B cell (primary cell): ENCODE data around the gene NECTIN1. TPM values are rescaled to one million over a fixed set of nuclear protein-coding genes. Genes with fewer than 3 reads are reported as not detected.

Experiments used
- ATAC-seq: fragments of 200-7000 bp; cut with Tn5 transposase; one replicate; pipeline ENCODE4 v1.10.0; 2021; ENCODE audit warnings: low read depth, mild to moderate bottlenecking, moderate number of reproducible peaks, moderate library complexity
- CTCF ChIA-PET: fragments of 350-600 bp; sonication (Branson Sonifier 250); formaldehyde crosslinking; loops from one replicate; lab custom pipeline; 2021; ENCODE audit warnings: antibody characterized with exemption, inconsistent platforms; lab: Charles Lee
- POLR2A ChIA-PET: fragments of 350-600 bp; sonication (Branson Sonifier 250); formaldehyde crosslinking; loops from one replicate; lab custom pipeline; 2021; ENCODE audit warnings: antibody characterized with exemption; lab: Charles Lee
- DNase-seq: peaks from one replicate; pipeline ENCODE4 v3.0.0; 2013
- H2AFZ ChIP-seq: 2 replicates; pipeline ENCODE4 v1.6.1; 2012; ENCODE audit warnings: mild to moderate bottlenecking, low read depth, low read length; ENCODE audit not compliant: insufficient read depth, poor library complexity, severe bottlenecking
- H3K27ac ChIP-seq, 2 donors: 1 replicate in 1 of 2; 2 replicates in 1 of 2; pipeline ENCODE4 v1.5.1; 2012 to 2013; ENCODE audit warnings: low read length in 2 of 2, mild to moderate bottlenecking in 2 of 2, moderate library complexity in 1 of 2
- H3K27me3 ChIP-seq, 4 experiments: fragments of 200-600 bp in 1 of 4; sonication (generic) in 1 of 4; replicated peaks in 1 of 4; 1 replicate in 2 of 4; 2 replicates in 2 of 4; pipeline versions ENCODE4 v1.6.1 to v1.7.0; 2013 to 2016; ENCODE audit warnings: low read length in 3 of 4, mild to moderate bottlenecking in 2 of 4, mixed read lengths in 1 of 4, moderate library complexity in 1 of 4; ENCODE audit not compliant: insufficient read depth in 4 of 4, control insufficient read depth in 3 of 4; ENCODE audit errors: control extremely low read depth in 1 of 4
- H3K36me3 ChIP-seq, 2 experiments: replicated peaks in 1 of 2; 1 replicate in 1 of 2; 2 replicates in 1 of 2; pipeline versions ENCODE4 v1.6.1 to v1.7.1; 2013; ENCODE audit warnings: low read length in 1 of 2; ENCODE audit not compliant: insufficient read depth in 2 of 2, control insufficient read depth in 1 of 2; ENCODE audit errors: control extremely low read depth in 1 of 2, extremely low read depth in 1 of 2
- H3K4me1 ChIP-seq, 2 donors: fragments of 200-600 bp in 1 of 2; sonication (generic) in 1 of 2; 1 replicate in 1 of 2; 2 replicates in 1 of 2; pipeline versions ENCODE4 v1.5.1 to v1.6.1; 2013 to 2017; ENCODE audit warnings: low read length in 2 of 2; ENCODE audit not compliant: control insufficient read depth in 2 of 2, insufficient read depth in 2 of 2
- H3K4me2 ChIP-seq: replicated peaks from 2 replicates; pipeline ENCODE3; 2012; ENCODE audit warnings: mild to moderate bottlenecking, low read depth, low read length; ENCODE audit not compliant: poor library complexity, severe bottlenecking
- H3K4me3 ChIP-seq, 5 experiments: fragments of 200-600 bp in 1 of 5; sonication (generic) in 1 of 5; 1 replicate in 3 of 5; 2 replicates in 2 of 5; pipeline versions ENCODE4 v1.5.1 to v1.7.0; 2011 to 2016; ENCODE audit warnings: low read length in 4 of 5, mild to moderate bottlenecking in 4 of 5, low read depth in 2 of 5, control low read depth in 1 of 5, moderate library complexity in 1 of 5; ENCODE audit not compliant: insufficient read depth in 1 of 5; ENCODE audit errors: control extremely low read depth in 1 of 5, extremely low read depth in 1 of 5
- H3K79me2 ChIP-seq: fragments of 200-600 bp; sonication (generic); one replicate; pipeline ENCODE4 v1.6.0; 2016; ENCODE audit warnings: low read length; ENCODE audit not compliant: control insufficient read depth, insufficient read depth
- H3K9ac ChIP-seq: fragments of 200-600 bp; sonication (generic); 2 replicates; pipeline ENCODE4 v1.6.1; 2017; ENCODE audit warnings: mild to moderate bottlenecking, low read length, moderate library complexity
- H3K9me3 ChIP-seq, 3 donors: one replicate each; pipeline versions ENCODE4 v1.6.1 to v1.7.1; 2013; ENCODE audit warnings: low read length in 2 of 3; ENCODE audit not compliant: control insufficient read depth in 2 of 3, insufficient read depth in 1 of 3; ENCODE audit errors: control extremely low read depth in 1 of 3
- H4K20me1 ChIP-seq: 2 replicates; pipeline ENCODE4 v1.6.0; 2012; ENCODE audit warnings: mild to moderate bottlenecking, low read length; ENCODE audit not compliant: insufficient read depth, control insufficient read depth, poor library complexity, severe bottlenecking
- H3K27ac Mint-ChIP-seq: one replicate; pipeline ENCODE4 v1.8.0; 2021; ENCODE audit warnings: mixed read lengths
- H3K27me3 Mint-ChIP-seq: one replicate; pipeline ENCODE4 v1.8.0; 2021; ENCODE audit warnings: mixed read lengths
- H3K4me1 Mint-ChIP-seq: one replicate; pipeline ENCODE4 v1.8.0; 2021; ENCODE audit warnings: mixed read lengths
- H3K4me3 Mint-ChIP-seq: one replicate; pipeline ENCODE4 v1.8.0; 2021; ENCODE audit warnings: mixed read lengths
- H3K9me3 Mint-ChIP-seq: one replicate; pipeline ENCODE4 v1.8.0; 2022; ENCODE audit warnings: mixed read lengths; ENCODE audit not compliant: insufficient read depth
- EZH2 ChIP-seq: IDR thresholded peaks from 2 replicates; pipeline ENCODE4 v1.6.1; 2012; ENCODE audit warnings: borderline replicate concordance, low read depth, mild to moderate bottlenecking, moderate library complexity, low read length; ENCODE audit not compliant: insufficient read depth, poor library complexity, severe bottlenecking
- WGBS: methylation state at CpG from one replicate; pipeline ENCODE4 v1.1.5; 2013; ENCODE audit warnings: missing lambda C conversion rate; ENCODE audit not compliant: insufficient coverage; 5-methylcytosine and 5-hydroxymethylcytosine counted together
- intact Hi-C: fragments of 100-400 bp; cut with micrococcal nuclease; formaldehyde crosslinking; loops from one replicate; pipeline ENCODE4 v1.10.0; 2022
- polyA plus RNA-seq: library from polyadenylated mRNA; depleted of rRNA; stranded (reverse); fragments of >200 nt; gene quantifications from 2 replicates; pipeline ENCODE4 v1.2.3, GENCODE V29; 2012
- total RNA-seq, 2 donors: library from RNA; stranded (reverse); fragments of 120-200 nt in 1 of 2; gene quantifications; 1 replicate in 1 of 2; 2 replicates in 1 of 2; pipeline versions ENCODE4 v1.2.3 to v1.2.4, GENCODE V29; 2013 to 2022
- TF ChIP-seq, protein P1 (sequence below): fragments of 200-600 bp; IDR thresholded peaks from one replicate; pipeline ENCODE4 v1.8.0; 2022; ENCODE audit warnings: antibody characterized with exemption, mild to moderate bottlenecking

Gene NECTIN1
- total and polyA plus RNA-seq, 2 donors (not counting 1 experiment from before 2014, with no cell fraction given), result 2.1 to 3.9 TPM

DNA sequence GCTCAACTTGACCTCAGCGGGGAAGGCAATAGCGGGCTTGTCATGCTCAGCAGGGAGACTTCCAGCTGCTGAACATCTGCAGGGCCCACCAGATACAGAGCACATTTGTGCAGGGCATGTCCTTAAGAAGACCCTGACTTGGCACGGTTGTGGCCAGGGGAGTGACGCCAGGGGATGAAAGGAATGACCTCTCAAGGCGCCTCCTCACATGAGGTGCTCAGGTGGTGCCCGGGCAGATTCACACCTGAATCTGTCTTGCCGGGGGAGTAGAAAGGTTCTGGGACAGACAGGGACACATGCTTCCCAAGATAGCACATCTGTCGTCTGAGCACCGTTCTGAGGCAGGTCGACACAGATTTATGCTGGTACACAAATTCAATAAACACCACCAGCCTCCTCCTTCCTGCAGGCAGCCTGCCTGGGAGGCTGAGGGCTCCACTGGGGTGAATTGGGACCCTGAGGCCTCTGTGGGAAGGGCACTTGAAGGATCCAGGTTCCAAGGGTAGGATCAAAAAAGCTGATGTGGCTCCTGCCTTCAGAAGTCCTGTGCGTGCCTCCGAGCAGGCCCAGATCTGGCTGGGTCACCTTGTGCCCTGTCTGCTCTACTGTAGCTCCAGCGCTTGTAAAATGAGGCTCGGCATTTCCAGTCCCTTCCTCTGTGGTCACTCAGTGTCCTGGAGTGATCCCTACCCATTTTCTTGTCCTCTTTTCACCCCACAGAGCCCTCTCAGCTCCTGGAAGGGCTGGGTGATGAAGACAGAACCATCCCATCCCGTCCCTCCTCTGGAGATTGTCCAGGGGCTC, 49.6 kb upstream of the NECTIN1 start:
- Mint-ChIP-seq H3K27me3 (peaks cover 29% of the 10 kb centered on the region), H3K4me1 (no peaks in the 10 kb centered on the region), H3K9me3 (no peaks in the 10 kb centered on the region), H3K27ac (no peak overlapping the region), H3K4me3 (no peak overlapping the region)
- Histone ChIP-seq H2AFZ (no peak overlapping the region), H3K9ac (no peak overlapping the region), H3K4me3 (no peak overlapping the region), H3K4me2 (no peak overlapping the region), H3K36me3 (no peaks in the 10 kb centered on the region), H3K4me1 (no peaks in the 10 kb centered on the region), H3K27ac (no peak overlapping the region), H4K20me1 (no peaks in the 10 kb centered on the region), H3K27me3 (peaks cover 0 to 6% (median 2%) of the 10 kb centered on the region in 4 experiments), H3K79me2 (no peaks in the 10 kb centered on the region), H3K9me3 (peaks cover 0 to 7% (median 0%) of the 10 kb centered on the region in 3 donors)
- WGBS, result 83% methylated on average over 11 of the region's 15 CpGs
- DNase-seq, result no peak
- no peak for TF ChIP-seq EZH2
- TF ChIP-seq, protein P1, sequence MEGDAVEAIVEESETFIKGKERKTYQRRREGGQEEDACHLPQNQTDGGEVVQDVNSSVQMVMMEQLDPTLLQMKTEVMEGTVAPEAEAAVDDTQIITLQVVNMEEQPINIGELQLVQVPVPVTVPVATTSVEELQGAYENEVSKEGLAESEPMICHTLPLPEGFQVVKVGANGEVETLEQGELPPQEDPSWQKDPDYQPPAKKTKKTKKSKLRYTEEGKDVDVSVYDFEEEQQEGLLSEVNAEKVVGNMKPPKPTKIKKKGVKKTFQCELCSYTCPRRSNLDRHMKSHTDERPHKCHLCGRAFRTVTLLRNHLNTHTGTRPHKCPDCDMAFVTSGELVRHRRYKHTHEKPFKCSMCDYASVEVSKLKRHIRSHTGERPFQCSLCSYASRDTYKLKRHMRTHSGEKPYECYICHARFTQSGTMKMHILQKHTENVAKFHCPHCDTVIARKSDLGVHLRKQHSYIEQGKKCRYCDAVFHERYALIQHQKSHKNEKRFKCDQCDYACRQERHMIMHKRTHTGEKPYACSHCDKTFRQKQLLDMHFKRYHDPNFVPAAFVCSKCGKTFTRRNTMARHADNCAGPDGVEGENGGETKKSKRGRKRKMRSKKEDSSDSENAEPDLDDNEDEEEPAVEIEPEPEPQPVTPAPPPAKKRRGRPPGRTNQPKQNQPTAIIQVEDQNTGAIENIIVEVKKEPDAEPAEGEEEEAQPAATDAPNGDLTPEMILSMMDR, result no peak
- ChIA-PET POLR2A (no interaction called here), CTCF (no interaction called here)
- no peak for ATAC-seq
- intact Hi-C loops, result no loop called here

DNA sequence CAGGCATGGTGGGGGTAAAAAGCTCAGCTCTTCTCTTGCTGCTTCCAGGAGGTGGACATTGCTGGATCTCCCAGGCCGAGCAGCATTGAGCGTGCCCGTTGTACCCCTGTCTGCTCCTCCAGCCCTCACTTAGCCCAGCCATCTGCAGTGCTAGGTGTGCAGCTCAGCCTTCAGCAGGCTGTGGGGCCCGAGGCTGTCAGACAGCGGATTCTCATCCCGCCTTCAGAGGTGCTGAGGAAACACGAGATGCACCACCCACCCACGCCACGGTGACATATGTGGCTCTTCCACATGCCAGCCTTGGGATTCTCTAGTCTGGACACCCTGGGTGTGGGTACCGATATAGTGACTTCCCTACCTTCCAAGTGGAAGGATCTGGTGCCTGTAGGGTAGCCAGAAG, 48.9 kb upstream of the NECTIN1 start:
- DNase-seq (no peak), ATAC-seq (no peak)
- no peaks in the 10 kb centered on the region for H4K20me1 ChIP-seq
- Mint-ChIP-seq H3K4me3 (no peak overlapping the region), H3K27ac (no peak overlapping the region), H3K9me3 (no peaks in the 10 kb centered on the region), H3K4me1 (no peaks in the 10 kb centered on the region), H3K27me3 (peaks cover 34% of the 10 kb centered on the region)
- no peaks in the 10 kb centered on the region for H3K4me1 ChIP-seq
- H3K9me3 ChIP-seq, result peaks cover 0 to 4% (median 0%) of the 10 kb centered on the region in 3 donors
- H3K9ac ChIP-seq, result no peak overlapping the region
- H3K36me3 ChIP-seq, result no peaks in the 10 kb centered on the region
- no peak overlapping the region for H2AFZ ChIP-seq
- H3K4me3 ChIP-seq, result no peak overlapping the region
- H3K27me3 ChIP-seq, result peaks cover 0 to 5% (median 2%) of the 10 kb centered on the region in 4 experiments
- no peak overlapping the region for H3K27ac ChIP-seq
- intact Hi-C loops, result no loop called here
- ChIA-PET CTCF (no interaction called here), POLR2A (no interaction called here)
- WGBS, result 85% methylated on average over 10 of the region's 10 CpGs
- no peaks in the 10 kb centered on the region for H3K79me2 ChIP-seq
- TF ChIP-seq, protein P1, result no peak
- no peak for TF ChIP-seq EZH2
- no peak overlapping the region for H3K4me2 ChIP-seq
